Fibroblast of pulmonary artery (primary cell): ENCODE data around the gene LMO2.

ENCODE experiments used
- DNase-seq: peaks from one replicate; pipeline ENCODE4 v3.0.0-alpha.2; 2010; ENCODE audit warnings: low read depth
- H3K4me3 ChIP-seq: replicated peaks from 2 replicates; pipeline ENCODE4 v1.5.1; 2011; ENCODE audit warnings: low read depth, mild to moderate bottlenecking, control low read depth, low read length, moderate library complexity
- TF ChIP-seq, protein P1 (sequence below): IDR thresholded peaks from 2 replicates; pipeline ENCODE4 v1.5.1; 2011; ENCODE audit warnings: mild to moderate bottlenecking, control low read depth, low read length, inconsistent platforms; ENCODE audit errors: missing control alignments

The LMO2 gene

DNA sequence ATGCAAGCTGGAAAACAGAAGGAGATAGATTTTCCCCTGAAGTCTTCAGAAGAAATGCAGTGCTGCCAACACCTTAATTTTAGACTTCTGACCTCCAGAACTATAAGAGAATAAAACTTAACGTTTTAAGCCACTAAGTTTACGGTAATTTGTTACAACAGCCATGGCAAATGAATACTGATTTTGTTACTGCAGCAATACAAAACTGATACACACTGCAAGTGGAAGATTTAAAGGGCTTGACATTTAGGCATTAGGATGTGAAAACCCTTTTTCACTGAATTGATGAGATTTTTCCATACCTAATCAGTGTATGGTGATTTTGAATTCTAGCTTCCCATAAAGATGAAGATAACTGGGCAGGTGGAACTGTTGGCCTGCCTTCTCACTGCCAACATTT lies 22.1 kb upstream of the LMO2 start:
- no peak overlapping the region for H3K4me3 ChIP-seq
- TF ChIP-seq, protein P1, sequence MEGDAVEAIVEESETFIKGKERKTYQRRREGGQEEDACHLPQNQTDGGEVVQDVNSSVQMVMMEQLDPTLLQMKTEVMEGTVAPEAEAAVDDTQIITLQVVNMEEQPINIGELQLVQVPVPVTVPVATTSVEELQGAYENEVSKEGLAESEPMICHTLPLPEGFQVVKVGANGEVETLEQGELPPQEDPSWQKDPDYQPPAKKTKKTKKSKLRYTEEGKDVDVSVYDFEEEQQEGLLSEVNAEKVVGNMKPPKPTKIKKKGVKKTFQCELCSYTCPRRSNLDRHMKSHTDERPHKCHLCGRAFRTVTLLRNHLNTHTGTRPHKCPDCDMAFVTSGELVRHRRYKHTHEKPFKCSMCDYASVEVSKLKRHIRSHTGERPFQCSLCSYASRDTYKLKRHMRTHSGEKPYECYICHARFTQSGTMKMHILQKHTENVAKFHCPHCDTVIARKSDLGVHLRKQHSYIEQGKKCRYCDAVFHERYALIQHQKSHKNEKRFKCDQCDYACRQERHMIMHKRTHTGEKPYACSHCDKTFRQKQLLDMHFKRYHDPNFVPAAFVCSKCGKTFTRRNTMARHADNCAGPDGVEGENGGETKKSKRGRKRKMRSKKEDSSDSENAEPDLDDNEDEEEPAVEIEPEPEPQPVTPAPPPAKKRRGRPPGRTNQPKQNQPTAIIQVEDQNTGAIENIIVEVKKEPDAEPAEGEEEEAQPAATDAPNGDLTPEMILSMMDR = no peak
- no peak for DNase-seq

DNA sequence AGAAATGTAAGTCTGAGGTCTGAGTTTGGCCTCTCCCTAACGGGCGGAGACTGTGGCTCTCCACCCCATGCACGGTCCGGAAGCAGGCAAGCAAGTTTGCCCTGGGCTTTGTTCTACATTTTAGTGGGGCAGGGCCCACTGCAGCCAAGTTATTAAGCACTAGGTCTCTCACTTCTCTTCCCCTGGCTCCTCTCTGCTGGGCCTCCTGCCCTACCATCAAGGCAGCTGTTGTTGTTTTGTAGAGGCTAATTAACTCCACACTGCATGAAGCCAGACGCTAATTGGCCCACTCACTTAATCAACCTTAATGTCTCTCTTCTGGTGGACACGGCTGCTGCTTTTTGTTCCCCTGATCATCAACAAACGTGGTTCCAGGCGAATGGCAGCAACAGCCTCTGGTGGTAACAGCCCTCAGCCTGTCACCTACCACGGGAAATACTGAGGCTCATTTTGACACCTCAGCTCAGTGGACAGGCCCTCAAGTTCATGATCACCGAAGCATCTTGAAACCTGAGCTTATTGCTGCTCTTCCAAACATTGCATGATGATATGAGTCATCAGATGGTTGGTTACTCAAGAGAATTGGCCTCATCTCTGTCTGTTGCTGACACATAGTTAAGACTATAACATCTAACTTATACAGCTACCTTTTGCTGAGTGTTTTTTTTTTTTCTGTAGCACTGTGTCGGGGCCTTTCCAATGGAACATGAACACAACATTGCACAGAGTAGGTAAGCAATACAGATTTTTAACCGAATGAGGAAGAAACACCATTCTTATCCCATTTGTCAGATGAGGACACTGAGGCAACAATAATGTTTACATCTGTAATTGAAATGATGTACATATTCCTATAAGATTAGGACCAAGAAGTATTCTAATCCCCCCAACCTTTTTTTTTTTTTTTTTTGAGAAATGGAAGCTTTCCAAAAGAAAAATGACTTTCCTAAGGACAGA lies 20.8 kb upstream of the LMO2 start:
- peak; percentile 86 for DNase-seq
- H3K4me3 ChIP-seq = no peak overlapping the region
- TF ChIP-seq, protein P1 = no peak

DNA sequence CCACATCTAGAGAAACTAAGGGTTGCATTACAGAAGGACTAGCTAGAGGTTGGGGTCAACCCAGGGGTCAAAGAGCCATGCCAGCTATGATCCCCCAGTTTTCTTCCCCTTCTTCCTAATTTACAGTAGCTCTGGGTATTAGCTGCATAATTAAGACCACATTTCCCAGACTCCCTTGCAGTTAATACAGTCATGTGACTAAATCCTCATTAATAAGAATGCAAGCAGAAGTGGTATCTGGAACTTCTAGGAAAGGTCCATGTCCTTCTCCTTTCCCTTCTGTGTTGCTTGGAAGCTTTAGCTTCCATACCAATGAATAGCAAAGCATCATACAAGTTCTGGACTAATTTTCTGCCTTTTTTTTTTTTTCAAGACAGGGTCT lies 19.1 kb upstream of the LMO2 start:
- no peak overlapping the region for H3K4me3 ChIP-seq
- TF ChIP-seq, protein P1 = no peak
- no peak for DNase-seq

DNA sequence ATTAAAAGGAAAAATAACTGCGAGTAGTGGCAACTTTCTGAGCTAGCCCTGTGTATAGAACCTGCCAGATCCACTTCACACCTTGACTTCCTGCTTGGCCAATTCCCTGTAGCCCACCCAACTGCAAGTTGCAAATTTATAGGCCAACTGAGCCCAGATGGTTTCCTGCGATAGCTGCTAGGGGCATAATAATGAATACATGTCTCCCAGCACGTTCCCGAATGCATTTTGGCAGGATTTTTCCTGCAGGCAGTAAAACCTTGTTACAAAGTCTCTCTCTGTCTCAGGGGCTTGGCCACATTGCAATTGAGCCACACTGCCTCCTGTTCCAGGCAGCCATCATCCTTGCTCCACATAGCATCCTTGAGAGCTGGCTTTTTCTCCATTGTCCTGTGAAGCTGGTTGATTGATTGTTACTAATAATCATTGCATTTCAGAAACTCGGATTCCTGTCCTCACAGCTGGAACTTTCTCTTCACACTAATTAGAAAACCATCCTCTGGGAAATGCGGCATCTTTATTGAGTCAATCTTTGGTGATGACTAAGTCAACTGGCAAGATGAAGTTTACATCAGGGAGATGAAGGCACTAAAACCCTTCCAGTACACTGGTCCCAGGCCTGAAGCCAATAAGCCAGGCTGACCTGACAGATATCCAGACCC lies 18.6 kb upstream of the LMO2 start:
- no peak for DNase-seq
- no peak overlapping the region for H3K4me3 ChIP-seq
- TF ChIP-seq, protein P1 = no peak

DNA sequence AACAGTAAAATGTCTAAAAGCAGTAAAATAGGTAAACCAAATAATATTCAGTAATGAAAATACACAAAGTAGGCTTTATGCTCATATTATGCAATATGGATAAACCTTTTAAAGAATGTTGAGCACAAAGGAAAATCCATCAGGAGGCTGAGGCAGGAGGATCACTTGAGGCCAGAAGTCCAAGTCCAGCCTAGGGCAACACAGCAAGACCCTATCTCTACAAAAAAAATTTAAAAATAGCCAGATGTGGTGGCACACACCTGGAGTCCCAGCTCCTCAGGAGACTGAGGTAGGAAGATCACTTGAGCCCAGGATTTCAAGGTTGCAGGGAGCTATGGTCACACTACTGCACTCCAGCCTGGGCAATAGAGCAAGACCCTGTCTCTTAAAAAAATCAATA lies 17.7 kb upstream of the LMO2 start:
- no peak for DNase-seq
- no peak overlapping the region for H3K4me3 ChIP-seq
- TF ChIP-seq, protein P1 = no peak

DNA sequence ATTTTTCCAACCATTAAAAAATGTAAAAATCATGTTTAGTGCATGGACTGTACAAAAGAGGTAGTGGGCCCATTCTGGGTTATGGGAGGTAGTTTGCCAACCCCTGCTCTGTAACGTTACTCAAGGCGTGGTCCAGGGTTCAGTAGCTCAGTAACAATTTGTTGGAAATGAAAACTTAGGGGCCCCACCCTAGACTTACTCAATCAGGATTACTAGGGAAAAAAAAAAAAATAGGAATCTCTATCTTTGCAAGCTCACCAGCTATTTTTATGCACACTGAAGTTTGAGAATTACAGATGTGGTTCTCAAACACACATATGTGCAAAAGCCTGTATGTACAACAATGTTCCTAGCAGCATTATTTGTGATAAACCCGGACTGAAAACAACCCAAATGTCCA lies 17.3 kb upstream of the LMO2 start:
- TF ChIP-seq, protein P1 = no peak
- no peak overlapping the region for H3K4me3 ChIP-seq
- no peak for DNase-seq

DNA sequence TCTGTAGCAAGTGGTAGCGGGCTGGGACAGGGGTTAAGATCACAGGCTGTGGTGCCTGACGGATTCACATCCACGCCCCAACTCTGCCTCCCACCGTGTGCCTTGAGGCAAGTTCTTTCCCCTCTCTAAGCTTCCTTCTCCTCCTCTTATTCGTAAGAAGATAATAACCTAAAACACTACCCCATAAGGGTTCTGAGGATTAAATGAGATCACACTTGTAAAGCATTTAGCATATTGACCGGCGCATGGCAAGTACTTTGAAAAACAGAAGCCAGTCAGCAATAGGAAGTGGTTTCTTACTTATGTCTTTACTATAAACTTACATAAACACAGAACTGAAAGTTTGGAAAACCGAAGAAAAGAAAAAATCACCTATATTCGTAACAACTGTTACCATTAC lies 15.5 kb upstream of the LMO2 start:
- TF ChIP-seq, protein P1 = no peak
- no peak for DNase-seq
- H3K4me3 ChIP-seq = no peak overlapping the region
